Upper lobe of left lung (tissue), 4 donors: ENCODE measurements around the gene KCNMA1.

Source experiments
- CTCF ChIP-seq, 6 experiments: fragments of 450-650 bp in 4 of 6; fragments of 200-600 bp in 2 of 6; sonication (generic) in 2 of 6; IDR thresholded peaks; one replicate each; pipeline ENCODE4 v1.5.1; 2016 to 2019; ENCODE audit warnings: antibody characterized with exemption in 6 of 6
- EP300 ChIP-seq, 4 donors: sonication (generic); formaldehyde crosslinking; IDR thresholded peaks; one replicate each; pipeline ENCODE4 v1.5.1; 2017; ENCODE audit warnings: antibody characterized with exemption in 4 of 4, control low read depth in 2 of 4
- POLR2A ChIP-seq, 4 donors: fragments of 450-650 bp; IDR thresholded peaks; one replicate each; pipeline ENCODE4 v1.5.1; 2016 to 2017; ENCODE audit warnings: antibody characterized with exemption in 4 of 4, mild to moderate bottlenecking in 2 of 4
- POLR2AphosphoS5 ChIP-seq, 2 donors: sonication (generic); formaldehyde crosslinking; IDR thresholded peaks; one replicate each; pipeline ENCODE4 v1.5.1; 2017; ENCODE audit warnings: antibody characterized with exemption in 2 of 2

- TF ChIP-seq POLR2A (IDR thresholded peaks at IDR 0.05) (no peak), CTCF (IDR thresholded peaks at IDR 0.05) (no peak), POLR2AphosphoS5 (IDR thresholded peaks at IDR 0.05) (no peak), EP300 (IDR thresholded peaks at IDR 0.05) (no peak)
Observed at GRCh38 chr10:76990561-76990960, 647.0 kb downstream of the KCNMA1 start.
